ENCODE measurements around the gene OSBPL8.

DNA sequence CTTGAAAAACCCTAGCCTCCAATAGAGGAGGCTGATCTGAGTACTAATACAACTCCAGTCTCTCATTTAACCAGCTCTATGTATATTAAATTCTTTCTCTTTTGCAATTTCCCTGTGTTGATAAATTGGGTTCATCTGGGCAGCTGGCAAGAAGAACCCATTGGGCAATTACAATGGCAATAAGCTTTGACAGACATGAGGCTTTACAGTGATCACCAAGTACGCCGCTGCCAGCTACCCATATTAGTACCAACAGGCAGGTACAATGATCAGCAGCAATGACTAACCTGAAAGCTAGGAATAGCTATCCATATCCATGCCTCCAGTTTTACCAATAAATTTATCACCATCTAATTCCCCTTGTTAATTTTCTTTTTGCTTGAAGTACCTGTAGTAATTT lies 54.5 kb downstream of the OSBPL8 start:
- TF ChIP-seq, protein P1, sequence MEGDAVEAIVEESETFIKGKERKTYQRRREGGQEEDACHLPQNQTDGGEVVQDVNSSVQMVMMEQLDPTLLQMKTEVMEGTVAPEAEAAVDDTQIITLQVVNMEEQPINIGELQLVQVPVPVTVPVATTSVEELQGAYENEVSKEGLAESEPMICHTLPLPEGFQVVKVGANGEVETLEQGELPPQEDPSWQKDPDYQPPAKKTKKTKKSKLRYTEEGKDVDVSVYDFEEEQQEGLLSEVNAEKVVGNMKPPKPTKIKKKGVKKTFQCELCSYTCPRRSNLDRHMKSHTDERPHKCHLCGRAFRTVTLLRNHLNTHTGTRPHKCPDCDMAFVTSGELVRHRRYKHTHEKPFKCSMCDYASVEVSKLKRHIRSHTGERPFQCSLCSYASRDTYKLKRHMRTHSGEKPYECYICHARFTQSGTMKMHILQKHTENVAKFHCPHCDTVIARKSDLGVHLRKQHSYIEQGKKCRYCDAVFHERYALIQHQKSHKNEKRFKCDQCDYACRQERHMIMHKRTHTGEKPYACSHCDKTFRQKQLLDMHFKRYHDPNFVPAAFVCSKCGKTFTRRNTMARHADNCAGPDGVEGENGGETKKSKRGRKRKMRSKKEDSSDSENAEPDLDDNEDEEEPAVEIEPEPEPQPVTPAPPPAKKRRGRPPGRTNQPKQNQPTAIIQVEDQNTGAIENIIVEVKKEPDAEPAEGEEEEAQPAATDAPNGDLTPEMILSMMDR (IDR thresholded peaks at IDR 0.05; ENCODE audit: low read depth, low read length, missing input control), result no peak
- TF ChIP-seq YY1 (IDR thresholded peaks at IDR 0.05), result peak; percentile 13
- TF ChIP-seq NR2F2 (IDR thresholded peaks at IDR 0.05), result no peak
- TF ChIP-seq TAF1 (conservative IDR thresholded peaks at IDR 0.05), result no peak
- peak; percentile 33 for TF ChIP-seq FOXA2 (IDR thresholded peaks at IDR 0.05)
- TF ChIP-seq SP1 (IDR thresholded peaks at IDR 0.05), result no peak

All from liver (tissue), 3 donors.